GM12892 (cell line): ENCODE data around the gene SNRNP25.
A peak's percentile ranks its signal among the peaks of the same experiment; 100 is the strongest.

Source experiments
- DNase-seq: peaks from one replicate; pipeline ENCODE4 v3.0.0; 2011; ENCODE audit not compliant: insufficient read length
- FAIRE-seq: peaks from 2 replicates; lab custom pipeline; 2011; peaks lifted over from hg19 to GRCh38; lab: Jason Lieb, UNC
- POLR2A ChIP-seq: IDR thresholded peaks from 2 replicates; pipeline ENCODE4 v1.6.1; 2011; ENCODE audit warnings: low read depth, low read length, control low read depth
- POLR2AphosphoS5 ChIP-seq: IDR thresholded peaks from 2 replicates; pipeline ENCODE4 v1.6.1; 2011; ENCODE audit warnings: low read depth, low read length, control low read depth
- TAF1 ChIP-seq: IDR thresholded peaks from 2 replicates; pipeline ENCODE4 v1.6.1; 2011; ENCODE audit warnings: low read depth, mild to moderate bottlenecking, control low read depth, low read length, borderline replicate concordance

Gene SNRNP25

GRCh38 chr16:102060-102855 is 48.6 kb downstream of the SNRNP25 start:
- DNase-seq (no peak), FAIRE-seq (no peak)
- no peak for TF ChIP-seq POLR2A

GRCh38 chr16:104355-104754 is 50.7 kb downstream of the SNRNP25 start:
- FAIRE-seq (no peak), DNase-seq (no peak)
- TF ChIP-seq TAF1 (no peak), POLR2A (no peak), POLR2AphosphoS5 (no peak)

DNA sequence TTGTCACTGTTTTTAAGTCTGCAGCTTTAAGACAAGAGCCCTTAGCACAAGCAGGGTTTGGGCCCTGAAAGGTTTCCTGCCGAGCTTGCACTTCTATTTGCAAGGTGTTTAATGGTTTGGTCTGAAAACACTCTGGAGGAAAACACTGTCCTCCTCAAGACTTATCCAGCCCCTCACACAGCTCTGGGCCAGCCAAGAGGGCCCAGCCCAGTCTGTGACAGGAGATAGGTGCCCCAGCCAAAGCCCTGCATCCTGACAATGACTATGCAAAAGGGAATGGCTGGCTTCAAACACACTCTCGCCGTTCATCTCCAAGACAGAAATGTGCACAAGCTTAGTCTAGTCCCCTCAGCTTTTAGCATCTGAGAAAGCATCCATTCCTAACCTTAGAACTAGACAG is 51.3 kb downstream of the SNRNP25 start:
- TF ChIP-seq POLR2A, result no peak
- no peak for TF ChIP-seq POLR2AphosphoS5
- TF ChIP-seq TAF1, result no peak
- FAIRE-seq (no peak), DNase-seq (no peak)

- no peak for FAIRE-seq
- DNase-seq, result no peak
- TF ChIP-seq POLR2A (no peak), TAF1 (no peak), POLR2AphosphoS5 (no peak)
Observed at GRCh38 chr16:105521-105920, 51.9 kb downstream of the SNRNP25 start.

DNA sequence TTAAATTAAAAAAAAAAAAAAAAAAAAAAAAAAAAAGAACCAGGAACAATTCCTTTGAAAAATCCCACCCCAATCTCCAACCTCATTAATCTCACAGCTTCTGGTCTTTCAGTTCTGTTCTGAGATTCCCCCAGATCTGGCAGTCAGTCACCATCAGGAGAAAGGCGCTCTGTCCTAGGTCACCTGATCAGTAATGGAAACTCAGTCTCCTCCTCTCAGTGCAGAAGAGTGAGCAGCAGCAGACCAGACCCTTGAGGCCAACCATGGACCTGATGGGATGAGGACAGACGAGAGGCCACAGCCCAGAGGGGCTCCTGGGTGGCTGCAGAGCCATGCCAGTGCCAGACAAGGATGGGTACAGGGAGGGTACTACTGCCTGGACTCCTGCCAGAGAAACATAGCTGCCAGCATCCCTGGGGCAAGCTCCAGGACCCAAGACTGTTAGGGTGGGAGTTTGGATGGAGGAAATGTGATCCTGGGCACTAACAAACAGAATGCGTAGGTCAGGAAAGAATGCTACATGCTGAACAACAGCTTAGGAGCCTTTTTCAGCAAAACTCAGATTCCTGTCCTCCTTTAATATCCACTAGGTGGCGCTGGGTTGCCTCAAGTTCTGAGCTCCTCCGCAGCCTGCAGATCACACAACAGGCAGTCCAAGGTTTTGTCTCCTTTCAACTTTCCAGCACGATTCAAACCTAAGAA is 53.1 kb downstream of the SNRNP25 start:
- peak; percentile 82 for FAIRE-seq
- DNase-seq, result peak; percentile 57
- TF ChIP-seq POLR2AphosphoS5 (no peak), POLR2A (no peak), TAF1 (no peak)
